GM12874 (cell line): ENCODE data around the gene LILRB3.

Source experiments
- TF ChIP-seq, protein P1 (sequence below): IDR thresholded peaks from 2 replicates; pipeline ENCODE4 v1.5.1; 2011; ENCODE audit warnings: low read depth, mild to moderate bottlenecking, control low read depth, low read length, moderate library complexity; ENCODE audit not compliant: insufficient read depth

LILRB3 gene

DNA sequence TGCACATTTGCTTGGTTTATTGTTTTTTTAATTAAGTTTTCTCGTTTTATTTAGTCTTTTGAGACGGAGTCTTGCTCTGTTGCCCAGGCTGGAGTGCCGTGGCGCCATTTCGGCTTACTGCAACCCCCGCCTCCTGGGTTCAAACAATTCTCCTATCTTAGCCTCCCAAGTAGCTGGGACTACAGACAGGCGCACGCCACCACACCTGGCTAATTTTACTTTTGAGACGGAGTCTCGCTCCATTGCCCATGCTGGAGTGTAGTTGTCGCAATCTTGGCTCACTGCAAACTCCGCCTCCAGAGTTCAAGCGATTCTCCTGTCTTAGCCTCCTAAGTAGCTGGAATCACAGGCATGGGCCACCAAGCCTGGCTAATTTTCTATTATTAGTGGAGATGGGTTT is 20.8 kb downstream of the LILRB3 start:
- TF ChIP-seq, protein P1, sequence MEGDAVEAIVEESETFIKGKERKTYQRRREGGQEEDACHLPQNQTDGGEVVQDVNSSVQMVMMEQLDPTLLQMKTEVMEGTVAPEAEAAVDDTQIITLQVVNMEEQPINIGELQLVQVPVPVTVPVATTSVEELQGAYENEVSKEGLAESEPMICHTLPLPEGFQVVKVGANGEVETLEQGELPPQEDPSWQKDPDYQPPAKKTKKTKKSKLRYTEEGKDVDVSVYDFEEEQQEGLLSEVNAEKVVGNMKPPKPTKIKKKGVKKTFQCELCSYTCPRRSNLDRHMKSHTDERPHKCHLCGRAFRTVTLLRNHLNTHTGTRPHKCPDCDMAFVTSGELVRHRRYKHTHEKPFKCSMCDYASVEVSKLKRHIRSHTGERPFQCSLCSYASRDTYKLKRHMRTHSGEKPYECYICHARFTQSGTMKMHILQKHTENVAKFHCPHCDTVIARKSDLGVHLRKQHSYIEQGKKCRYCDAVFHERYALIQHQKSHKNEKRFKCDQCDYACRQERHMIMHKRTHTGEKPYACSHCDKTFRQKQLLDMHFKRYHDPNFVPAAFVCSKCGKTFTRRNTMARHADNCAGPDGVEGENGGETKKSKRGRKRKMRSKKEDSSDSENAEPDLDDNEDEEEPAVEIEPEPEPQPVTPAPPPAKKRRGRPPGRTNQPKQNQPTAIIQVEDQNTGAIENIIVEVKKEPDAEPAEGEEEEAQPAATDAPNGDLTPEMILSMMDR: no peak

DNA sequence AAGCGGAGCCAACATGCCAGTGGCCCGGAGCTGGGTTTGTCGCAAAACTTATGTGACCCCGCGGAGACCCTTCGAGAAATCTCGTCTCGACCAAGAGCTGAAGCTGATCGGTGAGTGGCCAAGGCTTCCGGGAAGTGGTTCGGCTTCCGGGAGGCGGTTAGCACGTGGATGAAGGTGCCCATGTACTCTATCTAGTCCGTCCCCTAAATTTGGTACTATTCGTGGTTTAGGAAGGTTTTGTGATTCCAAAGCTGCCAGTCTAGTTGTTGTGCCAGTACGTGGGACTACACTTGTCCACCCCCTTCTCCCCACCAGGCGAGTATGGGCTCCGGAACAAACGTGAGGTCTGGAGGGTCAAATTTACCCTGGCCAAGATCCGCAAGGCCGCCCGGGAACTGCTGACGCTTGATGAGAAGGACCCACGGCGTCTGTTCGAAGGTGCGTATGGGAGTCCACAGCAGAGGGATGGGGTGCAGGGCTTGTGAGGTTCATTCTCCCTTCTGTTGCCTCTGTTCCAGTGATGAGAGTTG is 21.6 kb downstream of the LILRB3 start:
- TF ChIP-seq, protein P1: no peak

DNA sequence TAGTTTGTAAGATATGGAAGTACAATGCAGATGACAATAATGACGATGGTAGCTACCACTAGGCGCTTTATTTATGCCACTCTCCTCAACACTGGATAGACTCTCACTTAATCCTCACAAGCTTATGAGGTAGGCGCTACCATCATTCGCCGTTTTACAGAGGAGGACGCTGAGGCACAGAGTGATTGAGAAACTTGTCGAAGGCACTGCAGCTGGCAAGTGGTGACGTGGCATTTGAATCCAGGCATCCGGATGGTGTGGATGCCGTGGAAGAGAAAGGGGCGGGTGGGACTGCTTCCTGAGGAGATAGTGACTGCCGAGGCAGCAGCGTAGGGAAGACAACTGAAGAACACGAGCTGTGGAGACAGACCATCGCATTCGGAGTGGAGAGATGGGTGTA is 23.4 kb downstream of the LILRB3 start:
- TF ChIP-seq, protein P1: no peak

DNA sequence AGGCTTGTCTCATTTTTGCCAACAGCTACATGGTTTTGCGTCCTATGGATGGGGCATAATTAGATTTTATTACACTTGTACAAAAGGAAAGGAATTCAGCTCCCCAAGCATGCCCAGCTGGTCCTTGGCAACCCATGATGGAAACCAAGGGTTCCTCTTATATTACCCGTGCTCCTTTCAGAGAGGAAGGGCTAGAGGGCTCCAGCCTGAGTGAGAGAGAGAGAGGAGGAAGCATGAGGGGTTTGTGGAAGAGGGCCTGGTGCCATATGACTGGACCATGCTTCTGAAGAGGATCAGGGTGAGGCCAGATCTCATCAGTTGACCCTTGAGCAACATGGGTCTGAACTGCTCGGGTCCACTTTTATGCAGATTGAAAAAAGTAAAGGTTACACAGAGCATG is 25.7 kb downstream of the LILRB3 start:
- TF ChIP-seq, protein P1: no peak

DNA sequence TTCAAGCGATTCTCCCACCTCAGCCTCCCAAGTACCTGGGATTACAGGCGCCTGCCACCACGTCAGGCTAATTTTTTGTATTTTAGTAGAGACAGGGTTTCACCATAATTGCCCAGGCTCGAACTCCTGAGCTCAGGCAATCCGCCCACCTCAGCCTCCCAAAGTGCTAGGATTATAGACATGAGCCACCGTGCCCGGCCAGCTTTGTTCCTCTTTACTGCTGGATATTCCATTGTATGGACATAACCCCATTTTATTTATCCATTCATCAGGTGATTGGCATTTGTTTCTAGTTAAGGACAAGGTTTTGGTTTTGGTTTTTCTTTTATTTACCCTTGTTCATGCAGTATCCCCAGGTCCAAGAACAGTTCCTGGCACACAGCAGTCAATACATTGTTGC is 26.3 kb downstream of the LILRB3 start:
- TF ChIP-seq, protein P1: no peak

DNA sequence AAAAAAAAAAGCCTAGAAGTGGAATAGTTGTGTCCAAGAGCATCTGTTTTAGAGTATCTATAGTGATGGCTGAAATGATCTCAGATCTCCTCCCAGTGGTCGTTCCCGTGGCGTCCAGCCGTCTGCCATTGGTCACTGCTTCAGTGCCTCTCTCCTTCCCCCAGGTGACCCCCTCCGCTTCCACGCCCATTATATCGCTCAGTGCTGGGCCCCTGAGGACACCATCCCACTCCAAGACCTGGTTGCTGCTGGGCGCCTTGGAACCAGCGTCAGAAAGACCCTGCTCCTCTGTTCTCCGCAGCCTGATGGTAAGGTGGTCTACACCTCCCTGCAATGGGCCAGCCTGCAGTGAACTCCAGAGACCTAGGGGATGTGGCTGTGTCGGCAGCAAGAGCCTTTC is 29.8 kb downstream of the LILRB3 start:
- TF ChIP-seq, protein P1: no peak

DNA sequence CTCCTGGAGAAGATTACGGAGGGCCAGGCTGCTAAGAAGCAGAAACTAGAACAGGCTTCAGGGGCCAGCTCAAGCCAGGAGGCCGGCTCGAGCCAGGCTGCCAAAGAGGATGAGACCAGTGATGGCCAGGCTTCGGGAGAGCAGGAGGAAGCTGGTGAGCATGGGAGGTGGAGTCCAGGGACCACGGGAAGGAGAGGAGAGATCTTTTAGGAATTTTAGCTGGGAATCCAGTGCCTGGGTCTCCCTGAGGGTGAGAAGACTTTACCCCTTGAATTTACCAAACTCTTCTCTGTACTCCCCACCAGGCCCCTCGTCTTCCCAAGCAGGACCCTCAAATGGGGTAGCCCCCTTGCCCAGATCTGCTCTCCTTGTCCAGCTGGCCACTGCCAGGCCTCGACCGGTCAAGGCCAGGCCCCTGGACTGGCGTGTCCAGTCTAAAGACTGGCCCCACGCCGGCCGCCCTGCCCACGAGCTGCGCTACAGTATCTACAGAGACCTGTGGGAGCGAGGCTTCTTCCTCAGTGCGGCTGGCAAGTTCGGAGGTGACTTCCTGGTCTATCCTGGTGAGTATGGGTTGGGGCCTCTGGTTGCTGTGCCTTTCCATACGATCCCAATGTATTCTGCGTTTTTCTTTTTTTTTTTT is 30.9 kb downstream of the LILRB3 start:
- TF ChIP-seq, protein P1: no peak
